ENCODE measurements around the gene FOXK1.

FOXK1 gene

DNA sequence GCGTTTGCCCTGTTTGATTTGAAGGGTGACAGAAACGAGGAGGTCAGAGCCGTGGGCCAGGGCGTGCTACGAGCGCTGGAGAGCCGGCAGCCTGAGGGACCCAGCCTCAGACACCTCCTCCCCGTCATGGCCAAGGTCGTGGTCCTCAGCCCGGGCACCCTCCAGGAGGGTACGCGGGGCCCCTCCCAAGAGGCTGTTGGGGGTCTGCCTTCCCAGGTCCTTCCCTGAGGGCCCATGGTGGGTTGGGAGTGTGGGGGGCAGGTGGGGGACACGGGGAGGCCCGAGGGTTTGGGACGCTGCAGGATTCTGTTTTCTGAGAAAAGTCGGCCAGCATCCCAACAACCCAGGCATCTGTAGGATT, 101.2 kb downstream of the FOXK1 start:
- TF ChIP-seq, protein P1, sequence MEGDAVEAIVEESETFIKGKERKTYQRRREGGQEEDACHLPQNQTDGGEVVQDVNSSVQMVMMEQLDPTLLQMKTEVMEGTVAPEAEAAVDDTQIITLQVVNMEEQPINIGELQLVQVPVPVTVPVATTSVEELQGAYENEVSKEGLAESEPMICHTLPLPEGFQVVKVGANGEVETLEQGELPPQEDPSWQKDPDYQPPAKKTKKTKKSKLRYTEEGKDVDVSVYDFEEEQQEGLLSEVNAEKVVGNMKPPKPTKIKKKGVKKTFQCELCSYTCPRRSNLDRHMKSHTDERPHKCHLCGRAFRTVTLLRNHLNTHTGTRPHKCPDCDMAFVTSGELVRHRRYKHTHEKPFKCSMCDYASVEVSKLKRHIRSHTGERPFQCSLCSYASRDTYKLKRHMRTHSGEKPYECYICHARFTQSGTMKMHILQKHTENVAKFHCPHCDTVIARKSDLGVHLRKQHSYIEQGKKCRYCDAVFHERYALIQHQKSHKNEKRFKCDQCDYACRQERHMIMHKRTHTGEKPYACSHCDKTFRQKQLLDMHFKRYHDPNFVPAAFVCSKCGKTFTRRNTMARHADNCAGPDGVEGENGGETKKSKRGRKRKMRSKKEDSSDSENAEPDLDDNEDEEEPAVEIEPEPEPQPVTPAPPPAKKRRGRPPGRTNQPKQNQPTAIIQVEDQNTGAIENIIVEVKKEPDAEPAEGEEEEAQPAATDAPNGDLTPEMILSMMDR (IDR thresholded peaks at IDR 0.05; ENCODE audit: low read length, missing control alignments), result no peak
- H3K4me3 ChIP-seq (replicated peaks; ENCODE audit: low read depth, low read length), result no peak overlapping the region
- no peak for DNase-seq (ENCODE audit: low read depth)

- TF ChIP-seq, protein P1 (IDR thresholded peaks at IDR 0.05; ENCODE audit: low read length, missing control alignments), result no peak
Observed at GRCh38 chr7:4783762-4784351, 101.8 kb downstream of the FOXK1 start.

DNA sequence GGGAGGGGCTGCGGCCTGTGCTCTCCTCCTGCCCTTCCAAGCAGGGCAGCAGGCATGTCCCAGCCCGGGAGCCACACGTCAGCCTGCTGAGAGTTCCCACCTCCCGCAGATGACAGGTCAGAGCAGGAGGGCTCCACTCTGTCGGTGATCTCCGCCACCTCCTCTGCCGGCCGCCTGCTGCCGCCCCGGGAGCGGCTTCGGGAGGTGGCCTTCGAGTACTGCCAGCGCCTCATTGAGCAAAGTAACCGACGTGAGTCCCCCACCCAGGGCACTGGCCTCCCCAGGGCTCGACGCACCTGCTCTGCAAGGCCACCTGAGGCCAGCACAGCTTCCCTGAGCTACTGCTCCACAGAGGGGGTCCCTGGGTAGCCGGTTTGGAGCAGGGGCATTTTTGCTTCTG, 102.7 kb downstream of the FOXK1 start:
- H3K4me3 ChIP-seq (replicated peaks; ENCODE audit: low read depth, low read length), result no peak overlapping the region
- DNase-seq (ENCODE audit: low read depth), result no peak
- TF ChIP-seq, protein P1 (IDR thresholded peaks at IDR 0.05; ENCODE audit: low read length, missing control alignments), result no peak

More at GRCh38 chr7:4783762-4784351, 101.8 kb downstream of the FOXK1 start:
- no peak for DNase-seq (ENCODE audit: low read depth)
- no peak overlapping the region for H3K4me3 ChIP-seq (replicated peaks; ENCODE audit: low read depth, low read length)

GRCh38 chr7:4785371-4785770, 103.3 kb downstream of the FOXK1 start:
- TF ChIP-seq, protein P1 (IDR thresholded peaks at IDR 0.05; ENCODE audit: low read length, missing control alignments), result no peak
- DNase-seq (ENCODE audit: low read depth), result no peak

DNA sequence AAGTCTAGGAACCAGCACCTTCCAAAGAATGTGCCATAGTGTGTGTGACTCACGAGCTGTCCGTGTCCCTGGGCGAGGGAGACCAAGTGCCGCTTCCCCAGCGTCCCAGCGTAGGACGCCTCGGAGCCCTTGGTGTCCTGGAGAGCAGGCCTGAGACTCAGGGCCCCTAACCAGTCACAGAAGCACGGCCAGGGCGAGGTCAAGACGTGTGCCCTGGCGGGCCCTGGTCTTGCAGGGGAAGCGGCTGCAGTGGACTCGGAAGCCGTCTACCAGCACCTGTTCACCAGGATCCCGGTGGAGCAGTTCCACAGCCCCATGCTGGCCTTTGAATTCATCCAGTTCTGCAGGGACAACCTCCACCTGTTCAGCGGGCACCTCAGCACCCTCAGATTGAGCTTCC, 103.9 kb downstream of the FOXK1 start:
- no peak for DNase-seq (ENCODE audit: low read depth)
- H3K4me3 ChIP-seq (replicated peaks; ENCODE audit: low read depth, low read length), result no peak overlapping the region
- TF ChIP-seq, protein P1 (IDR thresholded peaks at IDR 0.05; ENCODE audit: low read length, missing control alignments), result no peak

More at GRCh38 chr7:4785371-4785770, 103.3 kb downstream of the FOXK1 start:
- no peak overlapping the region for H3K4me3 ChIP-seq (replicated peaks; ENCODE audit: low read depth, low read length)

- DNase-seq (ENCODE audit: low read depth), result no peak
- H3K4me3 ChIP-seq (replicated peaks; ENCODE audit: low read depth, low read length), result no peak overlapping the region
- TF ChIP-seq, protein P1 (IDR thresholded peaks at IDR 0.05; ENCODE audit: low read length, missing control alignments), result no peak
Observed at GRCh38 chr7:4787541-4787940, 105.4 kb downstream of the FOXK1 start.

- TF ChIP-seq, protein P1 (IDR thresholded peaks at IDR 0.05; ENCODE audit: low read length, missing control alignments), result no peak
- no peak overlapping the region for H3K4me3 ChIP-seq (replicated peaks; ENCODE audit: low read depth, low read length)
- no peak for DNase-seq (ENCODE audit: low read depth)
Observed at GRCh38 chr7:4787947-4788626, 106.0 kb downstream of the FOXK1 start.

Measured in fibroblast of pulmonary artery (primary cell).